Measurements from ENCODE around the gene ARID1B. TPM values are rescaled to one million over a fixed set of nuclear protein-coding genes. Genes with fewer than 3 reads are reported as not detected.
A peak's percentile ranks its signal among the peaks of the same experiment; 100 is the strongest.

ARID1B gene
- total and polyA plus RNA-seq, 7 donors: 8.1 to 61.1 (median 53.1) TPM

DNA sequence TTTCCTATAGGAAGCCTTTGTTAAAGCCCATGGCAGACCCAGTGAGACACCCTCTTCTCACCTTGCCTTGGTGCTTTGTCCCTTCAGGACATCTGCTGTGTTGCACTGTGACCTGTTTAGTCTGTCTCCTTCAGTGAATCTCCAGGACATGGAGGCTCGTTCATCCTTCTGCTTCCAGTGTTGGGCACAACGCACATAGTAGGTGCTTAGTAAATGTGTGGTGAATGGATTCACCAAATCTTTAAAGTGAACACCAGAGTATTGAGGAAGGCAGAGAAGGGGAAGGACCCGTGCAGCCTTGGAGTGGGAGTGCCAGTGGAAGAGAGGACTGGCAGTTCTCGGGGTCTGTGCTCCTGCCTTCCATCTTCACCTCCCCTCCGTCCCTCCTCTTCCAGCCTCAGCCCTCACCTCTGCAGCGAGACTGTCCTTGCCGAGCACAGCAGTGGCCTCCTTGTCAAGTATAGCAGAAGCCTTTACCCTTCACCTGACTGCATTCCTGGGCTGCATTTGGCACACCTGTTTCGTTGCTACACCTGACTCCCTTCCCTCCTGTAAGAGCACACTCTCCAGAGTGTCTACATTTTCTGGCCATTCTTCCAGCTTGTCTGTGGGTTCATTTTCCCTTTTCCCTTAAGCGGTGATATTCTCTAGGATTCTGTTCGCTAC, 49.2 kb downstream of the ARID1B start:
- Histone ChIP-seq H3K9me3 (no peaks in the 10 kb centered on the region), H3K36me3 (ENCODE audit: insufficient read depth in 1 of 2, low read depth in 1 of 2) (peaks cover 0 to 7% of the 10 kb centered on the region in 2 donors), H3K4me1 (peaks cover 82% of the 10 kb centered on the region), H3K4me3 (no peak overlapping the region), H3K27me3 (ENCODE audit: insufficient read depth in 3 of 3, low read length in 2 of 3) (no peaks in the 10 kb centered on the region), H3K27ac (peak overlapping the region; percentile 86)
- DNase-seq (no peak), ATAC-seq (no peak)
- WGBS, 3 donors: 89 to 93% (median 89%) methylated on average over 10 of the region's 10 CpGs
- TF ChIP-seq, protein P1, sequence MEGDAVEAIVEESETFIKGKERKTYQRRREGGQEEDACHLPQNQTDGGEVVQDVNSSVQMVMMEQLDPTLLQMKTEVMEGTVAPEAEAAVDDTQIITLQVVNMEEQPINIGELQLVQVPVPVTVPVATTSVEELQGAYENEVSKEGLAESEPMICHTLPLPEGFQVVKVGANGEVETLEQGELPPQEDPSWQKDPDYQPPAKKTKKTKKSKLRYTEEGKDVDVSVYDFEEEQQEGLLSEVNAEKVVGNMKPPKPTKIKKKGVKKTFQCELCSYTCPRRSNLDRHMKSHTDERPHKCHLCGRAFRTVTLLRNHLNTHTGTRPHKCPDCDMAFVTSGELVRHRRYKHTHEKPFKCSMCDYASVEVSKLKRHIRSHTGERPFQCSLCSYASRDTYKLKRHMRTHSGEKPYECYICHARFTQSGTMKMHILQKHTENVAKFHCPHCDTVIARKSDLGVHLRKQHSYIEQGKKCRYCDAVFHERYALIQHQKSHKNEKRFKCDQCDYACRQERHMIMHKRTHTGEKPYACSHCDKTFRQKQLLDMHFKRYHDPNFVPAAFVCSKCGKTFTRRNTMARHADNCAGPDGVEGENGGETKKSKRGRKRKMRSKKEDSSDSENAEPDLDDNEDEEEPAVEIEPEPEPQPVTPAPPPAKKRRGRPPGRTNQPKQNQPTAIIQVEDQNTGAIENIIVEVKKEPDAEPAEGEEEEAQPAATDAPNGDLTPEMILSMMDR (IDR thresholded peaks at IDR 0.05): no peak
- intact Hi-C loops (cut with DNase I): no loop called here

DNA sequence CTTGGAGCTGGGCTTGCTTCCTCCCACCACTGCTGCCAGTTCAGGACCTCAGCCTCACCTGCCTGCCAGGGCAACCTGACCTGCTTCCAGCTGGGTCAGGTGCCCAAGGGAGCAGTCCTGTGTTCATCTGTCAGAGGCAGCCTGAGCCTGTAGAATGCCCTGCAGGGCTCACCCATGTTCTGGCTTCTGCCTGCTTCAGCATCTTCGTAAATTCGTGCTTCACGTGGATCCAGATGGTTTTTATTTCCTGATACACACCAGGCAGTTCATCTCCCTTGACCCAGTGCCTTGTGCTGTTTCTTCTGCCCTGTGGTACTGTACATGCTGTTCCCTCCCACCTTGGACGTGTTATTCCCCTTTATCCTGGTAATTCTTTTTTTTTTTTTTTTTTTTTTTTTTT, 50.2 kb downstream of the ARID1B start:
- H3K27ac ChIP-seq: peak overlapping the region; percentile 86
- no peak for DNase-seq

DNA sequence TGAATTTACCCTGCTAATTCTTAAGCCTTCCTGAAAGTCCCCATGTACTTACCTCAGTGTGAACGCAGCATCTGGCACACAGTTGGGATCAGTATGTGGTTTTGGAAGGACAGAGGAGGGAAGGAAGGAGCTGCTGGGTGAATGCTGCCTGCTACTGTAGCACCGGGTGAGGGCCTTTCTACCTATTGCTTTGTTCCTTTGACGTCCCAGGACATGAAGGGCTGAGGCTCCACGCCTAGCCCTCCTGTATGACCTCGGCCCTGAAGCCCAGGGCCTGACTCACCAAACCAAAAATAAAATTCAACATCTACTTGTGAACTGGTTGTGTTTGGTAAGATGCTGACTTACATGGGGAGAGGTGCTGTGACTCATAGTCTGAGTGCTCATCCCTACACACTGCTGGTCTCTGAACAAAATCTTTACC, 51.1 kb downstream of the ARID1B start:
- WGBS, 3 donors: 21 to 46% (median 27%) methylated on average over 5 of the region's 5 CpGs
- intact Hi-C loops (cut with DNase I): no loop called here
- peak overlapping the region; percentile 6 for H3K4me3 ChIP-seq

More for the DNA sequence above, 50.2 kb downstream of the ARID1B start:
- Histone ChIP-seq H3K36me3 (ENCODE audit: insufficient read depth in 1 of 2, low read depth in 1 of 2) (peaks cover 0 to 7% of the 10 kb centered on the region in 2 donors), H3K4me3 (no peak overlapping the region), H3K9me3 (no peaks in the 10 kb centered on the region), H3K4me1 (peaks cover 84% of the 10 kb centered on the region), H3K27me3 (ENCODE audit: insufficient read depth in 3 of 3, low read length in 2 of 3) (no peaks in the 10 kb centered on the region)
- intact Hi-C loops (cut with DNase I): no loop called here
- TF ChIP-seq, protein P1 (IDR thresholded peaks at IDR 0.05): no peak
- ATAC-seq: peak in 3 of 4 donors; percentile 21 to 27 (median 25)
- WGBS, 3 donors: 8 to 25% (median 11%) methylated on average over 4 of the region's 4 CpGs

DNA sequence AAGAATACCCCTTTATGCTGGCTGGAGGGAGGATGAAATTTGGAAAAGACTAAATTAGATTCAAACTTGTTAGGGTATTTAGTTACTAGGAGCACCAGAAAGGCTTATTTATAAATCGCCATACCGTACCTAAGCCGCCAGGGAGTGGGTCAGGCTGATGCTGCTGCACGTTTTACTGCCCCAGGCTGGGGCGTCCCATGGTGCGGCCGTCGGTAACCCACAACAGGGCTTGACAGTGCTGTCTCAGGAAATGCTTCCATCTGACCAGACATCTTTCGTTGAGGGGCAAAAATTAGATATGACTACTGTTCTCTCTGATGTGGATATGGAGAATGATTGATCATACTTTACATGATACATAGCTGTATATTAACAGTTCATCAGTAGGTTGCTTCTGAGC, 52.9 kb downstream of the ARID1B start:
- ATAC-seq: no peak
- intact Hi-C loops (cut with DNase I): no loop called here

More for the DNA sequence above, 51.1 kb downstream of the ARID1B start:
- ATAC-seq (peak; percentile 91 to 96 (median 94)), DNase-seq (peak; percentile 55 to 79)
- Histone ChIP-seq H3K36me3 (ENCODE audit: insufficient read depth in 1 of 2, low read depth in 1 of 2) (peaks cover 0 to 7% of the 10 kb centered on the region in 2 donors), H3K27ac (peak overlapping the region; percentile 86), H3K9me3 (no peaks in the 10 kb centered on the region), H3K27me3 (ENCODE audit: insufficient read depth in 3 of 3, low read length in 2 of 3) (no peaks in the 10 kb centered on the region), H3K4me1 (peaks cover 84% of the 10 kb centered on the region)
- TF ChIP-seq, protein P1 (IDR thresholded peaks at IDR 0.05): no peak

More for the DNA sequence above, 52.9 kb downstream of the ARID1B start:
- H3K4me3 ChIP-seq: no peak overlapping the region
- no peak for DNase-seq
- H3K4me1 ChIP-seq: peaks cover 75% of the 10 kb centered on the region
- H3K36me3 ChIP-seq (ENCODE audit: insufficient read depth in 1 of 2, low read depth in 1 of 2): peaks cover 0 to 7% of the 10 kb centered on the region in 2 donors
- no peaks in the 10 kb centered on the region for H3K9me3 ChIP-seq
- TF ChIP-seq, protein P1 (IDR thresholded peaks at IDR 0.05): no peak
- WGBS, 3 donors: 67 to 92% (median 80%) methylated on average over 9 of the region's 9 CpGs
- H3K27ac ChIP-seq: peak overlapping the region; percentile 86
- no peaks in the 10 kb centered on the region for H3K27me3 ChIP-seq (ENCODE audit: insufficient read depth in 3 of 3, low read length in 2 of 3)
